ENCODE measurements around the gene GCNT1.

GRCh38 chr9:76516871-76517270, 57.9 kb downstream of the GCNT1 start:
- TF ChIP-seq CTCF (IDR thresholded peaks at IDR 0.05; ENCODE audit: poor library complexity) (no peak), EZH2 (IDR thresholded peaks at IDR 0.05; ENCODE audit: borderline replicate concordance) (no peak)
